HCT116 (cell line): ENCODE results near the gene FDXR. TPM values are rescaled to one million over a fixed set of nuclear protein-coding genes. Genes with fewer than 3 reads are reported as not detected.

ENCODE experiments used
- ATAC-seq: fragments of 200-7000 bp; cut with Tn5 transposase; 2 replicates; pipeline ENCODE4 v1.9.1; 2020; ENCODE audit warnings: mild to moderate bottlenecking, moderate library complexity
- BruUV-seq: library from RNA; stranded (reverse); fragments of 400-500 nt; replicated peaks from 2 replicates; lab custom pipeline; 2021; lab: Mats Ljungman, UMichigan
- CTCF ChIA-PET: fragments of 300-600 bp; sonication (Branson Sonifier 250); formaldehyde crosslinking; loops from one replicate; lab custom pipeline; 2021; ENCODE audit warnings: antibody characterized with exemption; lab: Charles Lee
- POLR2A ChIA-PET: fragments of 300-600, 350-600 bp; sonication (Branson Sonifier 250); formaldehyde crosslinking; loops from one replicate; lab custom pipeline; 2021; ENCODE audit warnings: antibody characterized with exemption; lab: Charles Lee
- RAD21 ChIA-PET, 2 experiments: fragments of 300-600 bp; sonication (Branson Sonifier 250); formaldehyde crosslinking; loops; one replicate each; lab custom pipeline; 2023; ENCODE audit warnings: low total read pairs in 2 of 2; ENCODE audit not compliant: uncharacterized antibody in 2 of 2, unreplicated experiment in 2 of 2, low non-redundant PET in 1 of 2; lab: Charles Lee
- DNase-seq: peaks from one replicate; pipeline ENCODE4 v3.0.0-alpha.2; 2010; ENCODE audit warnings: low read depth, low spot score
- H2AFZ ChIP-seq: fragments of 200-600 bp; shearing (Covaris generic), sonication (generic); 2 replicates; pipeline ENCODE4 v1.6.1; 2017; ENCODE audit warnings: low read depth, mixed run types, mixed read lengths, antibody characterized with exemption, low read length; ENCODE audit not compliant: poor library complexity, severe bottlenecking
- H3K27ac ChIP-seq: 2 replicates; pipeline ENCODE4 v1.5.1; 2012; ENCODE audit warnings: low read depth, low read length
- H3K27me3 ChIP-seq: fragments of 200-600 bp; sonication (generic); 2 replicates; pipeline ENCODE4 v1.6.1; 2016; ENCODE audit warnings: mixed run types, low read length, mixed read lengths; ENCODE audit not compliant: insufficient read depth
- H3K36me3 ChIP-seq, 2 experiments: fragments of 200-500 bp in 1 of 2; fragments of 200-600 bp in 1 of 2; sonication (Bioruptor generic) in 1 of 2; sonication (generic) in 1 of 2; 2 replicates each; pipeline versions ENCODE4 v1.5.1 to v1.6.1; 2014 to 2016; ENCODE audit warnings: low read length in 2 of 2, inconsistent platforms in 1 of 2, mixed read lengths in 1 of 2, mixed run types in 1 of 2; ENCODE audit not compliant: insufficient read depth in 2 of 2, control insufficient read depth in 1 of 2
- H3K4me1 ChIP-seq, 2 experiments: fragments of 200-600 bp in 1 of 2; sonication (generic) in 1 of 2; 2 replicates each; pipeline versions ENCODE4 v1.5.1 to v1.6.1; 2012 to 2017; ENCODE audit warnings: low read length in 2 of 2, inconsistent platforms in 1 of 2, mild to moderate bottlenecking in 1 of 2, mixed read lengths in 1 of 2, mixed run types in 1 of 2, moderate library complexity in 1 of 2; ENCODE audit not compliant: insufficient read depth in 2 of 2, control insufficient read depth in 1 of 2
- H3K4me2 ChIP-seq: fragments of 200-600 bp; sonication (generic); 2 replicates; pipeline ENCODE4 v1.6.1; 2017; ENCODE audit warnings: mixed run types, low read length, mixed read lengths
- H3K4me3 ChIP-seq, 2 experiments: fragments of 200-600 bp in 1 of 2; sonication (generic) in 1 of 2; replicated peaks in 1 of 2; 2 replicates each; pipeline ENCODE4 v1.5.1; 2011 to 2016; ENCODE audit warnings: low read length in 2 of 2, control low read depth in 1 of 2, low read depth in 1 of 2, mild to moderate bottlenecking in 1 of 2, mixed read lengths in 1 of 2, mixed run types in 1 of 2
- H3K79me2 ChIP-seq: fragments of 200-600 bp; sonication (generic); 2 replicates; pipeline ENCODE4 v1.6.1; 2017; ENCODE audit warnings: mild to moderate bottlenecking, mixed run types, low read length, moderate library complexity, mixed read lengths; ENCODE audit not compliant: insufficient read depth
- H3K9ac ChIP-seq: fragments of 200-600 bp; sonication (generic); 2 replicates; pipeline ENCODE4 v1.6.1; 2016; ENCODE audit warnings: low read length, mixed read lengths
- H3K9me2 ChIP-seq: fragments of 200-600 bp; sonication (generic), shearing (Covaris generic); 2 replicates; pipeline ENCODE4 v1.6.1; 2017; ENCODE audit warnings: mixed run types, mild to moderate bottlenecking, moderate library complexity; ENCODE audit not compliant: insufficient read depth
- H3K9me3 ChIP-seq, 2 experiments: fragments of 200-500 bp in 1 of 2; fragments of 200-600 bp in 1 of 2; sonication (Bioruptor generic) in 1 of 2; sonication (generic) in 1 of 2; 2 replicates each; pipeline ENCODE4 v1.6.1; 2014 to 2017; ENCODE audit warnings: low read length in 2 of 2, mixed read lengths in 2 of 2, inconsistent platforms in 1 of 2, low read depth in 1 of 2, mild to moderate bottlenecking in 1 of 2, mixed run types in 1 of 2, moderate library complexity in 1 of 2; ENCODE audit not compliant: control insufficient read depth in 1 of 2, insufficient read depth in 1 of 2
- H4K20me1 ChIP-seq: fragments of 200-600 bp; sonication (generic), shearing (Covaris generic); 2 replicates; pipeline ENCODE4 v1.6.1; 2017; ENCODE audit warnings: mixed run types, mild to moderate bottlenecking, moderate library complexity; ENCODE audit not compliant: insufficient read depth
- EGR1 ChIP-seq: IDR thresholded peaks from 2 replicates; pipeline ENCODE4 v1.6.1; 2012; ENCODE audit warnings: low read depth
- EZH2 ChIP-seq: fragments of 200-600 bp; sonication (generic); IDR thresholded peaks from 2 replicates; pipeline ENCODE4 v1.6.1; 2017; ENCODE audit warnings: antibody characterized with exemption, mixed run types
- POLR2A ChIP-seq: IDR thresholded peaks from 2 replicates; pipeline ENCODE4 v1.7.0; 2011; ENCODE audit warnings: borderline replicate concordance; ENCODE audit not compliant: insufficient read depth, insufficient read length; ENCODE audit errors: extremely low read depth
- POLR2AphosphoS5 ChIP-seq: IDR thresholded peaks from 2 replicates; pipeline ENCODE4 v1.6.1; 2011; ENCODE audit warnings: mild to moderate bottlenecking, low read depth, low read length, moderate library complexity
- SP1 ChIP-seq: IDR thresholded peaks from 2 replicates; pipeline ENCODE4 v1.6.1; 2012; ENCODE audit warnings: low read depth
- YY1 ChIP-seq: IDR thresholded peaks from 2 replicates; pipeline ENCODE4 v1.6.1; 2011; ENCODE audit warnings: low read length, low read depth, moderate library complexity, mild to moderate bottlenecking; ENCODE audit not compliant: insufficient replicate concordance; ENCODE audit errors: extremely low read depth
- intact Hi-C: fragments of 100-400 bp; cut with micrococcal nuclease; formaldehyde crosslinking; loops from 2 replicates; pipeline ENCODE4 v1.10.0; 2022
- total RNA-seq: library from RNA; stranded (reverse); gene quantifications from one replicate; pipeline ENCODE4 v1.2.1, GENCODE V29; 2021; ENCODE audit not compliant: unreplicated experiment

FDXR gene
- total RNA-seq, 1 experiment from 2014 or later = 98.8 TPM

GRCh38 chr17:74874615-74875037 is 1.8 kb upstream of the FDXR start:
- BruUV-seq = no TSS peak
- ChIA-PET RAD21 (interaction anchor here in 1 of 2 experiments (2.3 kb wide), 1 partner anchor 87 kb away, joined by 11 read pairs; no protein-coding TSS in a partner anchor), CTCF (interaction anchor here (1.0 to 3.1 kb wide), 3 partner anchors 12 to 86 kb away, joined by 3 to 40 read pairs (median 21); partner anchors contain the start of gene OTOP2), POLR2A (interaction anchor here (0.6 to 2.3 kb wide), 4 partner anchors 11 to 78 kb away, joined by 3 to 23 read pairs (median 3); no protein-coding TSS in a partner anchor)
- no peaks in the 10 kb centered on the region for H3K9me2 ChIP-seq
- ATAC-seq (no peak), DNase-seq (no peak)
- intact Hi-C loops = loop anchor here (5.0 kb wide), 3 partner anchors 83 to 158 kb away; partner anchors contain the start of gene NAT9
- peaks cover 12% of the 10 kb centered on the region for H3K79me2 ChIP-seq
- no peaks in the 10 kb centered on the region for H3K36me3 ChIP-seq
- H2AFZ ChIP-seq = no peak overlapping the region
- no peaks in the 10 kb centered on the region for H3K27me3 ChIP-seq
- peaks cover 14 to 51% of the 10 kb centered on the region in 2 experiments for H3K4me1 ChIP-seq
- H3K27ac ChIP-seq = peak overlapping the region; percentile 77; the same call in 1 of the 2 replicates
- peak overlapping the region in 1 of 2 experiments; percentile 87; a peak in 3 of 4 replicates for H3K4me3 ChIP-seq
- peak overlapping the region; percentile 90 for H3K9ac ChIP-seq
- peak overlapping the region; percentile 99 for H3K4me2 ChIP-seq
- no peaks in the 10 kb centered on the region for H3K9me3 ChIP-seq
- H4K20me1 ChIP-seq = no peaks in the 10 kb centered on the region
- TF ChIP-seq EZH2 (no peak), SP1 (no peak)

DNA sequence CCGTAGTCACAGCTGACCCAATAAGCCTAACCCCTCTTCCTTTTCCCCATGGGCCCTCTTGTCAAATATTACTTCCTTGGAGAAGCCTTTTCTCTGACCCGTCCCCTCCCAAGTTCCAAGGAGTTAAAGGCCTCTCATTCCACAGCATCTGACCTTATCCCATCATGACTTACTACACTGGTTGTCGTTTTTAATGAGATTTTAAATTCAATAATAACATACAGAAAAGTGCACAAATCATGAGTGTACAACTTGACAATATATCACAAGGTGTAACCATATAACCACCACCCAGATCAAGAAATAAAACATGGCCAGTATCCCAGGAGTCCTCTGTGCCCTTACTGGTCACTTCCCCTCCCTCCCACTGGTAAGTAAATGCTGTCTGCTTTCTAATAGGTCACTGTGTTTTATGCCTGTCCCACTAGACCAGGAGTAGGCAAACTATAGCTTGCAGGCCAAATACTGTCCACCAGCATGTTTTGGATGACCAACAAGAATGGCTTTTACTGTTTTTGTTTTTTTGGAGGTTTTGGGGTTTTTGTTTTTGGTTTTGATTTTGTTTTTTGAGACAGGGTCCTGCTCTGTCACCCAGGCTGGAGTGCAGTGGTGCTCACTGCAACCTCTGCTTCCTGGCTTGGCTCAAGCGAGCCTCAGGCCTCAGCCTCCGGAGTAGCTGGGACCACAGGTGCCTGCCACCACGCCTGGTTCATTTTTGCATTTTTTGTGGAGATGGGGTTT is 1.2 kb upstream of the FDXR start:
- no peaks in the 10 kb centered on the region for H3K27me3 ChIP-seq
- peak; percentile 47 for TF ChIP-seq POLR2A
- peak; percentile 63 for TF ChIP-seq YY1
- TF ChIP-seq EGR1 = no peak
- TF ChIP-seq SP1 = 0 out of 2 replicates have a peak, but pooled peaks have one; percentile 7
- peak; percentile 66; the same call in 1 of the 2 replicates for TF ChIP-seq POLR2AphosphoS5
- TF ChIP-seq, all 23 proteins: peak for 4
- H3K9me2 ChIP-seq = no peaks in the 10 kb centered on the region
- ChIA-PET POLR2A (interaction anchor here (0.6 to 2.3 kb wide), 18 partner anchors 11 to 307 kb away, joined by 3 to 23 read pairs (median 7); partner anchors contain the start of genes FADS6, GRIN2C and JPT1), CTCF (interaction anchor here (1.0 to 3.1 kb wide), 6 partner anchors 11 to 217 kb away, joined by 3 to 40 read pairs (median 8); partner anchors contain the start of gene OTOP2), RAD21 (interaction anchor here (1.2 to 2.3 kb wide), 2 partner anchors 31 to 87 kb away, joined by 3 to 11 read pairs; no protein-coding TSS in a partner anchor)
- H3K4me1 ChIP-seq = peaks cover 14 to 51% of the 10 kb centered on the region in 2 experiments
- H3K27ac ChIP-seq = peak overlapping the region; percentile 77
- peak overlapping the region; percentile 87 to 96 for H3K4me3 ChIP-seq
- H3K4me2 ChIP-seq = peak overlapping the region; percentile 99
- no peak overlapping the region for H2AFZ ChIP-seq
- H3K79me2 ChIP-seq = peaks cover 12% of the 10 kb centered on the region
- H3K9ac ChIP-seq = peak overlapping the region; percentile 90
- no peaks in the 10 kb centered on the region for H4K20me1 ChIP-seq
- H3K36me3 ChIP-seq = no peaks in the 10 kb centered on the region
- H3K9me3 ChIP-seq = no peaks in the 10 kb centered on the region
- ATAC-seq = peak; percentile 46
- intact Hi-C loops = loop anchor here (5.0 kb wide), 3 partner anchors 83 to 158 kb away; partner anchors contain the start of gene NAT9
- BruUV-seq = no TSS peak
- peak; percentile 71 for DNase-seq
